H9 (cell line): Measurements from ENCODE around the gene TNPO1. TPM values are rescaled to one million over a fixed set of nuclear protein-coding genes. Genes with fewer than 3 reads are reported as not detected.

ENCODE experiments used
- DNase-seq: peaks from one replicate; pipeline ENCODE4 v3.0.0-alpha.2; 2017
- H2AFZ ChIP-seq: one replicate; pipeline ENCODE4 v1.6.1; 2013; ENCODE audit warnings: mild to moderate bottlenecking, low read length, control low read depth, moderate library complexity
- H2AK5ac ChIP-seq: 2 replicates; pipeline ENCODE4 v1.6.1; 2013; ENCODE audit warnings: low read length, control low read depth, mixed read lengths; ENCODE audit not compliant: insufficient read length
- H2BK120ac ChIP-seq: one replicate; pipeline ENCODE4 v1.6.1; 2013; ENCODE audit warnings: low read depth, mild to moderate bottlenecking, low read length, control low read depth, inconsistent platforms; ENCODE audit not compliant: poor library complexity, severe bottlenecking
- H2BK12ac ChIP-seq: 2 replicates; pipeline ENCODE4 v1.6.1; 2013; ENCODE audit warnings: low read length, control low read depth, mixed read lengths, low read depth; ENCODE audit not compliant: insufficient read length
- H2BK15ac ChIP-seq: 2 replicates; pipeline ENCODE4 v1.6.1; 2013; ENCODE audit warnings: low read depth, low read length, control low read depth
- H2BK20ac ChIP-seq: one replicate; pipeline ENCODE4 v1.6.1; 2013; ENCODE audit warnings: low read depth, mild to moderate bottlenecking, low read length, control low read depth, inconsistent platforms; ENCODE audit not compliant: poor library complexity, severe bottlenecking
- H2BK5ac ChIP-seq: 2 replicates; pipeline ENCODE4 v1.6.1; 2013; ENCODE audit warnings: low read length, control low read depth, mixed read lengths; ENCODE audit not compliant: insufficient read length
- H3K14ac ChIP-seq: 2 replicates; pipeline ENCODE4 v1.6.1; 2013; ENCODE audit warnings: low read length, control low read depth; ENCODE audit not compliant: insufficient read depth
- H3K18ac ChIP-seq: 2 replicates; pipeline ENCODE4 v1.6.1; 2013; ENCODE audit warnings: low read depth, mild to moderate bottlenecking, mixed read lengths, low read length, control low read depth; ENCODE audit not compliant: insufficient read length
- H3K23ac ChIP-seq: 2 replicates; pipeline ENCODE4 v1.6.1; 2013; ENCODE audit warnings: low read length, control low read depth, mixed read lengths, low read depth; ENCODE audit not compliant: insufficient read length
- H3K23me2 ChIP-seq: 2 replicates; pipeline ENCODE4 v1.6.1; 2013; ENCODE audit warnings: low read depth, mild to moderate bottlenecking, mixed read lengths, low read length, control low read depth; ENCODE audit not compliant: insufficient read length, poor library complexity, severe bottlenecking
- H3K27ac ChIP-seq: 2 replicates; pipeline ENCODE4 v1.5.1; 2013; ENCODE audit warnings: low read length, control low read depth, mixed read lengths, low read depth; ENCODE audit not compliant: insufficient read length
- H3K27me3 ChIP-seq: 2 replicates; pipeline ENCODE4 v1.6.1; 2013; ENCODE audit warnings: low read length, control low read depth, inconsistent platforms; ENCODE audit not compliant: insufficient read depth
- H3K4ac ChIP-seq: 2 replicates; pipeline ENCODE4 v1.6.1; 2013; ENCODE audit warnings: low read depth, mild to moderate bottlenecking, control low read depth, inconsistent platforms, low read length, moderate library complexity
- H3K4me1 ChIP-seq: 2 replicates; pipeline ENCODE4 v1.6.1; 2013; ENCODE audit warnings: low read length, control low read depth, inconsistent platforms; ENCODE audit not compliant: insufficient read depth
- H3K4me2 ChIP-seq: 2 replicates; pipeline ENCODE4 v1.6.1; 2013; ENCODE audit warnings: low read length, control low read depth, mixed read lengths; ENCODE audit not compliant: insufficient read length, insufficient read depth
- H3K56ac ChIP-seq: 2 replicates; pipeline ENCODE4 v1.6.1; 2013; ENCODE audit warnings: low read depth, mild to moderate bottlenecking, mixed read lengths, low read length, control low read depth; ENCODE audit not compliant: insufficient read length
- H3K79me1 ChIP-seq: 2 replicates; pipeline ENCODE4 v1.6.1; 2013; ENCODE audit warnings: low read depth, mild to moderate bottlenecking, moderate library complexity, low read length, control low read depth, inconsistent platforms; ENCODE audit not compliant: insufficient read depth, poor library complexity, severe bottlenecking
- H3K79me2 ChIP-seq: 2 replicates; pipeline ENCODE4 v1.6.1; 2013; ENCODE audit warnings: low read length, control low read depth, inconsistent platforms; ENCODE audit not compliant: insufficient read depth
- H3K9ac ChIP-seq: 2 replicates; pipeline ENCODE4 v1.6.1; 2013; ENCODE audit warnings: low read length, control low read depth, mixed read lengths; ENCODE audit not compliant: insufficient read length; ENCODE audit errors: extremely low read depth
- H3K9me3 ChIP-seq: one replicate; pipeline ENCODE4 v1.6.1; 2013; ENCODE audit warnings: low read depth, low read length, inconsistent platforms; ENCODE audit not compliant: control insufficient read depth
- H3T11ph ChIP-seq: one replicate; pipeline ENCODE4 v1.6.1; 2013; ENCODE audit warnings: mild to moderate bottlenecking, low read length, control low read depth, inconsistent platforms
- H4K20me1 ChIP-seq: one replicate; pipeline ENCODE4 v1.6.1; 2013; ENCODE audit not compliant: control insufficient read depth, insufficient read length, insufficient read depth
- H4K5ac ChIP-seq: 2 replicates; pipeline ENCODE4 v1.6.1; 2013; ENCODE audit warnings: low read depth, mild to moderate bottlenecking, mixed read lengths, low read length, control low read depth; ENCODE audit not compliant: insufficient read length
- H4K8ac ChIP-seq: replicated peaks from 2 replicates; pipeline ENCODE4 v1.6.1; 2013; ENCODE audit warnings: low read length, control low read depth, mixed read lengths, low read depth; ENCODE audit not compliant: insufficient read length
- H4K91ac ChIP-seq: 2 replicates; pipeline ENCODE4 v1.6.1; 2013; ENCODE audit warnings: low read depth, mild to moderate bottlenecking, moderate library complexity, mixed read lengths, low read length, control low read depth; ENCODE audit not compliant: insufficient read length
- H3K27ac Mint-ChIP-seq, 3 experiments: 2 replicates in 2 of 3; 3 replicates in 1 of 3; pipeline ENCODE4 v1.8.0; 2020 to 2021; ENCODE audit warnings: mixed read lengths in 3 of 3, mild to moderate bottlenecking in 1 of 3, moderate library complexity in 1 of 3
- H3K27me3 Mint-ChIP-seq: 2 replicates; pipeline ENCODE4 v1.8.0; 2021; ENCODE audit warnings: low read depth, mild to moderate bottlenecking, moderate library complexity, mixed read lengths
- H3K36me3 Mint-ChIP-seq, 3 experiments: 2 replicates in 2 of 3; 3 replicates in 1 of 3; pipeline ENCODE4 v1.8.0; 2020 to 2021; ENCODE audit warnings: low read depth in 3 of 3, mixed read lengths in 3 of 3; ENCODE audit not compliant: insufficient read depth in 1 of 3
- H3K4me1 Mint-ChIP-seq, 2 experiments: 2 replicates each; pipeline ENCODE4 v1.8.0; 2020; ENCODE audit warnings: mixed read lengths in 2 of 2
- H3K4me3 Mint-ChIP-seq, 2 experiments: 2 replicates in 1 of 2; 3 replicates in 1 of 2; pipeline ENCODE4 v1.8.0; 2020 to 2021; ENCODE audit warnings: mild to moderate bottlenecking in 2 of 2, mixed read lengths in 2 of 2, moderate library complexity in 1 of 2
- H3K9me3 Mint-ChIP-seq, 2 experiments: 2 replicates in 1 of 2; 3 replicates in 1 of 2; pipeline ENCODE4 v1.8.0; 2020; ENCODE audit warnings: mild to moderate bottlenecking in 2 of 2, mixed read lengths in 2 of 2, moderate library complexity in 1 of 2
- WGBS: extraction: QIAGEN DNeasy Blood & Tissue Kit; methylation state at CpG from one replicate; pipeline ENCODE4 v1.1.7; 2013; ENCODE audit warnings: missing lambda C conversion rate, low lambda C conversion rate, mixed read lengths; ENCODE audit not compliant: insufficient read length; ENCODE audit errors: extremely low coverage; 5-methylcytosine and 5-hydroxymethylcytosine counted together
- total RNA-seq: library from RNA; stranded (reverse); gene quantifications from 2 replicates; pipeline ENCODE4 v1.2.1, GENCODE V29; 2021
- TF ChIP-seq, protein P1 (sequence below): fragments of 200-600 bp; sonication (generic); conservative IDR thresholded peaks from 3 replicates; pipeline ENCODE4 v1.8.0; 2021; ENCODE audit warnings: antibody characterized with exemption, mild to moderate bottlenecking

TNPO1 gene
- total RNA-seq, 1 experiment from 2014 or later: 164 TPM

GRCh38 chr5:72855821-72856220 is 39.4 kb downstream of the TNPO1 start:
- Histone ChIP-seq H3K4ac (no peak overlapping the region), H2AFZ (no peak overlapping the region), H2BK20ac (no peak overlapping the region), H2BK15ac (no peak overlapping the region), H3K18ac (no peak overlapping the region), H2AK5ac (no peak overlapping the region), H4K8ac (no peak overlapping the region), H3K27me3 (no peaks in the 10 kb centered on the region), H3K9ac (no peak overlapping the region), H2BK120ac (no peak overlapping the region), H3K79me2 (peaks cover 15% of the 10 kb centered on the region; the same call in 1 of the 2 replicates), H2BK5ac (no peak overlapping the region), H3K4me2 (no peak overlapping the region), H3K23ac (no peak overlapping the region), H4K91ac (no peak overlapping the region), H2BK12ac (no peak overlapping the region), H3K27ac (no peak overlapping the region), H3K79me1 (peaks cover 4% of the 10 kb centered on the region), H3K9me3 (no peaks in the 10 kb centered on the region), H4K20me1 (no peaks in the 10 kb centered on the region), H3K14ac (no peak overlapping the region), H3K56ac (no peak overlapping the region), H4K5ac (no peak overlapping the region), H3K23me2 (no peaks in the 10 kb centered on the region), H3T11ph (no peak overlapping the region), H3K4me1 (no peaks in the 10 kb centered on the region)
- H3K4me3 Mint-ChIP-seq: no peak overlapping the region
- H3K27me3 Mint-ChIP-seq: no peaks in the 10 kb centered on the region
- DNase-seq: no peak
- no peaks in the 10 kb centered on the region for H3K9me3 Mint-ChIP-seq
- WGBS: no CpG with 5 or more reads among the region's 2 CpGs
- peaks cover 40 to 87% (median 72%) of the 10 kb centered on the region in 3 experiments for H3K36me3 Mint-ChIP-seq
- H3K27ac Mint-ChIP-seq: 0 out of 7 replicates have a peak overlapping the region, but pooled peaks of 2 of the 3 experiments have one; percentile 11 to 36
- H3K4me1 Mint-ChIP-seq: peaks cover 8% of the 10 kb centered on the region in 2 experiments; a peak in 3 of 4 replicates
- TF ChIP-seq, protein P1, sequence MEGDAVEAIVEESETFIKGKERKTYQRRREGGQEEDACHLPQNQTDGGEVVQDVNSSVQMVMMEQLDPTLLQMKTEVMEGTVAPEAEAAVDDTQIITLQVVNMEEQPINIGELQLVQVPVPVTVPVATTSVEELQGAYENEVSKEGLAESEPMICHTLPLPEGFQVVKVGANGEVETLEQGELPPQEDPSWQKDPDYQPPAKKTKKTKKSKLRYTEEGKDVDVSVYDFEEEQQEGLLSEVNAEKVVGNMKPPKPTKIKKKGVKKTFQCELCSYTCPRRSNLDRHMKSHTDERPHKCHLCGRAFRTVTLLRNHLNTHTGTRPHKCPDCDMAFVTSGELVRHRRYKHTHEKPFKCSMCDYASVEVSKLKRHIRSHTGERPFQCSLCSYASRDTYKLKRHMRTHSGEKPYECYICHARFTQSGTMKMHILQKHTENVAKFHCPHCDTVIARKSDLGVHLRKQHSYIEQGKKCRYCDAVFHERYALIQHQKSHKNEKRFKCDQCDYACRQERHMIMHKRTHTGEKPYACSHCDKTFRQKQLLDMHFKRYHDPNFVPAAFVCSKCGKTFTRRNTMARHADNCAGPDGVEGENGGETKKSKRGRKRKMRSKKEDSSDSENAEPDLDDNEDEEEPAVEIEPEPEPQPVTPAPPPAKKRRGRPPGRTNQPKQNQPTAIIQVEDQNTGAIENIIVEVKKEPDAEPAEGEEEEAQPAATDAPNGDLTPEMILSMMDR: no peak
